Caco-2 (cell line): ENCODE data around the gene NEU1. TPM values are rescaled to one million over a fixed set of nuclear protein-coding genes. Genes with fewer than 3 reads are reported as not detected.

Experiments used
- BruUV-seq: library from RNA; stranded (reverse); fragments of 400-500 nt; replicated peaks from 2 replicates; lab custom pipeline; 2021; lab: Mats Ljungman, UMichigan
- CTCF ChIA-PET: fragments of 300-600 bp; sonication (Branson Sonifier 250); formaldehyde crosslinking; loops from one replicate; lab custom pipeline; 2022; ENCODE audit warnings: antibody characterized with exemption; lab: Charles Lee
- POLR2A ChIA-PET: fragments of 300-600 bp; sonication (Branson Sonifier 250); formaldehyde crosslinking; loops from one replicate; lab custom pipeline; 2022; ENCODE audit warnings: antibody characterized with exemption; lab: Charles Lee
- DNase-seq, 2 experiments: peaks; one replicate each; pipeline versions ENCODE4 v3.0.0 to v3.0.0-alpha.2; 2020 to 2022
- H3K27me3 ChIP-seq: replicated peaks from 2 replicates; pipeline ENCODE4 v1.6.0; 2011; ENCODE audit warnings: low read length; ENCODE audit not compliant: control insufficient read depth, insufficient read depth
- H3K36me3 ChIP-seq: 2 replicates; pipeline ENCODE4 v1.5.1; 2011; ENCODE audit warnings: low read length; ENCODE audit not compliant: control insufficient read depth, insufficient read depth
- H3K4me1 ChIP-seq: fragments of 250-450 bp; sonication (Bioruptor Pico); 2 replicates; pipeline ENCODE4 v1.5.1; 2020; ENCODE audit warnings: mild to moderate bottlenecking
- H3K4me3 ChIP-seq: 2 replicates; pipeline ENCODE4 v1.5.1; 2011; ENCODE audit warnings: low read depth, mild to moderate bottlenecking, control low read depth, low read length
- H3K9me3 ChIP-seq: fragments of 250-450 bp; sonication (Bioruptor Pico); 2 replicates; pipeline ENCODE4 v1.5.1; 2020; ENCODE audit warnings: mild to moderate bottlenecking, moderate library complexity
- H3K27ac Mint-ChIP-seq: one replicate; pipeline ENCODE4 v1.8.0; 2022; ENCODE audit warnings: mixed read lengths; ENCODE audit not compliant: unreplicated experiment
- H3K27me3 Mint-ChIP-seq: one replicate; pipeline ENCODE4 v1.8.0; 2022; ENCODE audit warnings: mixed read lengths; ENCODE audit not compliant: insufficient read depth, unreplicated experiment
- H3K36me3 Mint-ChIP-seq: one replicate; pipeline ENCODE4 v1.8.0; 2022; ENCODE audit warnings: mild to moderate bottlenecking, mixed read lengths; ENCODE audit not compliant: insufficient read depth, unreplicated experiment
- H3K4me1 Mint-ChIP-seq: one replicate; pipeline ENCODE4 v1.8.0; 2022; ENCODE audit warnings: low read depth, mixed read lengths; ENCODE audit not compliant: unreplicated experiment
- H3K4me3 Mint-ChIP-seq: one replicate; pipeline ENCODE4 v1.8.0; 2022; ENCODE audit warnings: mild to moderate bottlenecking, moderate library complexity, mixed read lengths; ENCODE audit not compliant: unreplicated experiment
- H3K9me3 Mint-ChIP-seq: one replicate; pipeline ENCODE4 v1.8.0; 2022; ENCODE audit warnings: mixed read lengths; ENCODE audit not compliant: unreplicated experiment
- intact Hi-C: fragments of 100-400 bp; cut with micrococcal nuclease; formaldehyde crosslinking; loops from one replicate; pipeline ENCODE4 v1.10.0; 2022; ENCODE audit not compliant: unreplicated experiment
- total RNA-seq: library from RNA; stranded (reverse); gene quantifications from 2 replicates; pipeline ENCODE4 v1.2.3, GENCODE V29; 2022
- TF ChIP-seq, protein P1 (sequence below), 2 experiments: fragments of 200-600 bp in 1 of 2; IDR thresholded peaks; 1 replicate in 1 of 2; 2 replicates in 1 of 2; pipeline versions ENCODE4 v1.5.1 to v1.8.0; 2011 to 2022; ENCODE audit warnings: antibody characterized with exemption in 1 of 2, control low read depth in 1 of 2, inconsistent platforms in 1 of 2, low read depth in 1 of 2, low read length in 1 of 2, mild to moderate bottlenecking in 1 of 2, moderate library complexity in 1 of 2; ENCODE audit not compliant: insufficient read depth in 1 of 2, severe bottlenecking in 1 of 2, unreplicated experiment in 1 of 2

The NEU1 gene
- total RNA-seq, 1 experiment from 2014 or later: 176 TPM

DNA sequence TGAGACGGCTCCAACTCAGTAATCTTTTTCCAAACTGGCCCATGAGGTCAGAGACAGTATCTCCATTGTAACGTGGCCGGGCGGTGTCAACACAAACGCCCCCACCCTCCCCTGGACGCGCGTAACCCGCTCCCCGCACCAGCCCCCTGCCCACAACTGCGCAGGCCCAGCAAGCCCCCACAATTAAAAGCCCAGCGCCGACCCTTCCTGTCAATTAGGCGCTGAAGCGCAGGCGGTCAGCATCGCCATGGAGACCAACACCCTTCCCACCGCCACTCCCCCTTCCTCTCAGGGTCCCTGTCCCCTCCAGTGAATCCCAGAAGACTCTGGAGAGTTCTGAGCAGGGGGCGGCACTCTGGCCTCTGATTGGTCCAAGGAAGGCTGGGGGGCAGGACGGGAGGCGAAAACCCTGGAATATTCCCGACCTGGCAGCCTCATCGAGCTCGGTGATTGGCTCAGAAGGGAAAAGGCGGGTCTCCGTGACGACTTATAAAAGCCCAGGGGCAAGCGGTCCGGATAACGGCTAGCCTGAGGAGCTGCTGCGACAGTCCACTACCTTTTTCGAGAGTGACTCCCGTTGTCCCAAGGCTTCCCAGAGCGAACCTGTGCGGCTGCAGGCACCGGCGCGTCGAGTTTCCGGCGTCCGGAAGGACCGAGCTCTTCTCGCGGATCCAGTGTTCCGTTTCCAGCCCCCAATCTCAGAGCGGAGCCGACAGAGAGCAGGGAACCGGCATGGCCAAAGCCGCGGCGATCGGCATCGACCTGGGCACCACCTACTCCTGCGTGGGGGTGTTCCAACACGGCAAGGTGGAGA, 47.4 kb downstream of the NEU1 start, which contains the start of the genes HSPA1A and HSPA1L:
Gene HSPA1A, plus strand, starts transcription at position 519 of the 814 bp plus-strand sequence. Its CDS starts 214 bp downstream, at position 733.
Gene HSPA1L, minus strand, starts transcription at position 259 of the 814 bp plus-strand sequence. CDS start 3,311 bp downstream, outside the sequence.
- CTCF ChIA-PET: interaction anchor here (0.5 to 1.6 kb wide), 7 partner anchors 9 to 154 kb away, joined by 3 to 11 read pairs (median 4); partner anchors contain the start of genes LSM2 and VARS1
- peak within 1 kb of the TSS; percentile 96 for H3K27ac Mint-ChIP-seq
- BruUV-seq: no TSS peak

DNA sequence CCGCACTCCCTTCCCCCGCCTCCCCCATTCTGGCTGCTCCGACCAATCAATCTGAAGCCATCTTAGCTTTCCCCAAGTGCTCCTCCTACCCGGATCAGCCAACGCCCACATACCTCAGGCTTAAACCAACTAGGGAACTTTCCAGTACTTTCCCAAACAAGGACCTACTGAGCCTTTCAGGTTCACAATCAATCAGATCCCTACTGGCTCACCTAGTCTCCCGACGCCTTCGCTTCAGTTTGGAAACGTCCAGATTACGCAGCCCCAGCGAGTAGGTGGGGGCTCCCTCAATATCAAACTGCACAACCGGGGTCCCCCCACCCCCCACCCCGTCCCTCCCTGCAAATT, 48.0 kb downstream of the NEU1 start:
- Histone ChIP-seq H3K36me3 (no peaks in the 10 kb centered on the region), H3K27me3 (no peaks in the 10 kb centered on the region), H3K4me1 (peaks cover 24% of the 10 kb centered on the region), H3K9me3 (no peaks in the 10 kb centered on the region), H3K4me3 (peak overlapping the region; percentile 38)
- CTCF ChIA-PET: interaction anchor here (0.6 to 1.6 kb wide), 8 partner anchors 8 to 124 kb away, joined by 3 to 11 read pairs (median 4); partner anchors contain the start of genes HSPA1B, LSM2, NEU1 and VARS1
- peak overlapping the region; percentile 96 for H3K27ac Mint-ChIP-seq
- TF ChIP-seq, protein P1, sequence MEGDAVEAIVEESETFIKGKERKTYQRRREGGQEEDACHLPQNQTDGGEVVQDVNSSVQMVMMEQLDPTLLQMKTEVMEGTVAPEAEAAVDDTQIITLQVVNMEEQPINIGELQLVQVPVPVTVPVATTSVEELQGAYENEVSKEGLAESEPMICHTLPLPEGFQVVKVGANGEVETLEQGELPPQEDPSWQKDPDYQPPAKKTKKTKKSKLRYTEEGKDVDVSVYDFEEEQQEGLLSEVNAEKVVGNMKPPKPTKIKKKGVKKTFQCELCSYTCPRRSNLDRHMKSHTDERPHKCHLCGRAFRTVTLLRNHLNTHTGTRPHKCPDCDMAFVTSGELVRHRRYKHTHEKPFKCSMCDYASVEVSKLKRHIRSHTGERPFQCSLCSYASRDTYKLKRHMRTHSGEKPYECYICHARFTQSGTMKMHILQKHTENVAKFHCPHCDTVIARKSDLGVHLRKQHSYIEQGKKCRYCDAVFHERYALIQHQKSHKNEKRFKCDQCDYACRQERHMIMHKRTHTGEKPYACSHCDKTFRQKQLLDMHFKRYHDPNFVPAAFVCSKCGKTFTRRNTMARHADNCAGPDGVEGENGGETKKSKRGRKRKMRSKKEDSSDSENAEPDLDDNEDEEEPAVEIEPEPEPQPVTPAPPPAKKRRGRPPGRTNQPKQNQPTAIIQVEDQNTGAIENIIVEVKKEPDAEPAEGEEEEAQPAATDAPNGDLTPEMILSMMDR (IDR thresholded peaks at IDR 0.05; ENCODE audit: insufficient read depth in 1 of 2, low read depth in 1 of 2, low read length in 1 of 2, severe bottlenecking in 1 of 2, unreplicated experiment in 1 of 2): no peak
- POLR2A ChIA-PET: interaction anchor here (0.6 to 2.3 kb wide), 32 partner anchors 8 to 1640 kb away, joined by 3 to 79 read pairs (median 4); partner anchors contain the start of genes ABHD16A, APOM, CLIC1 and DDAH2
- H3K36me3 Mint-ChIP-seq: peaks cover 33% of the 10 kb centered on the region
- intact Hi-C loops: no loop called here
- DNase-seq: peak; percentile 95 to 97
- peak overlapping the region; percentile 89 for H3K4me3 Mint-ChIP-seq
- H3K4me1 Mint-ChIP-seq: peaks cover 12% of the 10 kb centered on the region
- no peaks in the 10 kb centered on the region for H3K9me3 Mint-ChIP-seq
- BruUV-seq: no TSS peak
- no peaks in the 10 kb centered on the region for H3K27me3 Mint-ChIP-seq

More for the DNA sequence above, 47.4 kb downstream of the NEU1 start, which contains the start of the genes HSPA1A and HSPA1L:
- H3K4me1 Mint-ChIP-seq: peaks cover 12% of the 10 kb centered on the region
- no peaks in the 10 kb centered on the region for H3K36me3 ChIP-seq
- peaks cover 33% of the 10 kb centered on the region for H3K36me3 Mint-ChIP-seq
- no peaks in the 10 kb centered on the region for H3K27me3 ChIP-seq
- TF ChIP-seq, protein P1 (IDR thresholded peaks at IDR 0.05; ENCODE audit: insufficient read depth in 1 of 2, low read depth in 1 of 2, low read length in 1 of 2, severe bottlenecking in 1 of 2, unreplicated experiment in 1 of 2): no peak
- intact Hi-C loops: no loop called here
- POLR2A ChIA-PET: interaction anchor here (0.6 to 2.3 kb wide), 28 partner anchors 9 to 1639 kb away, joined by 3 to 79 read pairs (median 4); partner anchors contain the start of genes ABHD16A, APOM, CFB and CLIC1
- no peaks in the 10 kb centered on the region for H3K27me3 Mint-ChIP-seq
- H3K4me1 ChIP-seq: peaks cover 30% of the 10 kb centered on the region
- no peaks in the 10 kb centered on the region for H3K9me3 Mint-ChIP-seq
- peak within 1 kb of the TSS; percentile 38 for H3K4me3 ChIP-seq
- H3K4me3 Mint-ChIP-seq: peak within 1 kb of the TSS; percentile 89
- DNase-seq: peak; percentile 97 to 99
- H3K9me3 ChIP-seq: no peaks in the 10 kb centered on the region

DNA sequence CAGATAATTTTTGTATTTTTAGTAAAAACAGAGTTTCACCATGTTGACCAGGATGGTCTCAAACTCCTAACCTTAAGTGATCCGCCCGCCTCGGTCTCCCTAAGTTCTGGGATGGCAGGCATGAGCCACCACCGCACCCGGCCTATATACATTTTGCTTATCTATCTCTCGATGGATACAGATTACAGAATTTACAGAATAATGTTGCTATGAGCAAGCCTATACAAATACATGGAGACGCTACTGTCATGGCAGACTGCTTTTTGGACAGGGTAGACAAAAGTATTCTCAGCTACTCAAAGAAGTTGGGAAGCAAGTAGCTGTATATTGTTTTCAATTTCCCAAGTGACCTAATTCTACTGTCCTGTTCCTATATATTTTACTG, 49.2 kb downstream of the NEU1 start:
- POLR2A ChIA-PET: interaction anchor here (0.6 to 2.3 kb wide), 5 partner anchors 13 to 158 kb away, joined by 4 to 79 read pairs (median 29); partner anchors contain the start of genes APOM, HSPA1B, NEU1 and VARS1
- H3K36me3 ChIP-seq: no peaks in the 10 kb centered on the region
- H3K9me3 Mint-ChIP-seq: no peaks in the 10 kb centered on the region
- no peaks in the 10 kb centered on the region for H3K9me3 ChIP-seq
- no peaks in the 10 kb centered on the region for H3K27me3 Mint-ChIP-seq
- peaks cover 14% of the 10 kb centered on the region for H3K4me1 ChIP-seq
- TF ChIP-seq, protein P1 (IDR thresholded peaks at IDR 0.05; ENCODE audit: insufficient read depth in 1 of 2, low read depth in 1 of 2, low read length in 1 of 2, severe bottlenecking in 1 of 2, unreplicated experiment in 1 of 2): no peak
- peak overlapping the region; percentile 89 for H3K4me3 Mint-ChIP-seq
- H3K4me3 ChIP-seq: no peak overlapping the region; the same call in 1 of the 2 replicates
- intact Hi-C loops: no loop called here
- H3K36me3 Mint-ChIP-seq: peaks cover 25% of the 10 kb centered on the region
- BruUV-seq: no TSS peak
- H3K27me3 ChIP-seq: no peaks in the 10 kb centered on the region
- peak overlapping the region; percentile 96 for H3K27ac Mint-ChIP-seq
- no peak for DNase-seq
- peaks cover 12% of the 10 kb centered on the region for H3K4me1 Mint-ChIP-seq
- CTCF ChIA-PET: interaction anchor here (0.6 to 1.6 kb wide), 2 partner anchors 16 to 18 kb away, joined by 3 to 6 read pairs; partner anchors contain the start of gene VARS1
